Left ventricle myocardium superior (tissue), 1 donor: ENCODE data around the gene RSBN1. TPM values are rescaled to one million over a fixed set of nuclear protein-coding genes. Genes with fewer than 3 reads are reported as not detected.
"Not testable (repeated sequence)": the region's sequence is repeated elsewhere in the genome, so short reads cannot be mapped to it uniquely, and the experiment has no call there.

Experiments
- ATAC-seq: fragments of 200-7000 bp; cut with Tn5 transposase; one replicate; pipeline ENCODE4 v1.9.1; 2020; ENCODE audit warnings: mild to moderate bottlenecking, moderate library complexity
- DNase-seq: peaks from one replicate; pipeline ENCODE4 v3.0.0-alpha.2; 2020
- intact Hi-C: fragments of 100-400 bp; cut with micrococcal nuclease; formaldehyde crosslinking; loops from one replicate; pipeline ENCODE4 v1.11.0; 2022
- long read RNA-seq: library from polyadenylated mRNA; unstranded; transcript quantifications from one replicate; pipeline ENCODE4 v2.0.0, GENCODE V29; 2021
- total RNA-seq: library from RNA; stranded (reverse); fragmentation: NEBNext Ultra II Directional; extraction: Animal tissue kit (Norgen Biotek cat#: 25700); gene quantifications from one replicate; pipeline ENCODE4 v1.2.1, GENCODE V29; 2021
- donor health status: DM: no; HTN: yes; CAD: no; lungs with severe emphysema.

RSBN1 gene
- total RNA-seq = 11.6 TPM
- long read RNA-seq, full-length matches to known transcripts = 6 of 17 reads
- long read RNA-seq, partial matches to known transcripts = 9 of 17 reads
- long read RNA-seq, other reads (novel, unspliced or antisense) = 2 of 17 reads

GRCh38 chr1:113811888-113812660 lies at the start of gene RSBN1:
TSS of gene RSBN1 (minus strand) at chr1:113812476. CDS start at chr1:113812412, 64 bp downstream.
- intact Hi-C loops = loop anchor here (10.0 kb wide), 1 partner anchor 57 kb away; the partner anchor contains the start of gene PHTF1
- DNase-seq (peak; percentile 99), ATAC-seq (peak; percentile 97)

DNA sequence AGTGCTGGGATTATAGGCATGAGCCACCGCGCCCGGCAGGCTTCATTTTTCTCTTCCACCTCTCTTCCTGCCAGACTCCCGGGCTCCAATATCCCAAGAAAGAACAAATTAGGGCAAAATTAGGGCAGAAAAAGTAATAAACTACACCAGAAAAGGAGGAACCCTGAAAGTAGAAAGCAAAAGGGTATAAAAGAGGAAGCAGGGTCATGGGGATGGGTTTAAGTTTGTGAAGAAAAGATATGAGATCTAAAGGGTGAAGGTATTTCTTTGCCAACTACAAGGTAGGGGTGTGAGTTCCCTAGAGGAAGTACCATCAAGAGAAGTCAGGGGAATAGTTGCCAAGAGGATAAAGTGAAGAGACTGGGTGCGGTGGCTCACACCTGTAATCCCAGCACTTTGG lies 49.4 kb upstream of the RSBN1 start:
- DNase-seq (no peak), ATAC-seq (no peak)
- intact Hi-C loops = no loop called here

DNA sequence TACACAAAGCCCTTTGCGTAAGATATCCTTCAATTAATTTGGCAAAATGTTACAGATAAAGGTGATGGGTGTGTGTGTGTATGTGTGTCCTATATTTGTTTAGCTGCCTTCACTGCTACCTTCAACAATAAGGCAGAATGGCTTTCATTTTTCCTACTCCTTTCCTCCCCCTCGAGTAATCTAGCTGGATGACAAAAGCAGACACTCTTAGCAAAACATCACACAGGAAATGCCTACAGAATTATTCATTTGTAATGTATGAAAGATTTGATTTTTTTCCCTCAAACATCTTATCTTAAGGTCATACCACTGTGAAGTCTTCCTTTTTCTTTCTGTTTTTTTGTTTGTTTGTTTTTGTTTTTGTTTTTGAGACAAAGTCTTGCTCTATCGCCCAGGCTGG lies 48.6 kb upstream of the RSBN1 start:
- ATAC-seq = no peak

GRCh38 chr1:113859478-113860175 lies 47.4 kb upstream of the RSBN1 start:
- ATAC-seq (no peak), DNase-seq (no peak)
- intact Hi-C loops = no loop called here

More for the DNA sequence above, 48.6 kb upstream of the RSBN1 start:
- no peak for DNase-seq
- intact Hi-C loops = no loop called here

DNA sequence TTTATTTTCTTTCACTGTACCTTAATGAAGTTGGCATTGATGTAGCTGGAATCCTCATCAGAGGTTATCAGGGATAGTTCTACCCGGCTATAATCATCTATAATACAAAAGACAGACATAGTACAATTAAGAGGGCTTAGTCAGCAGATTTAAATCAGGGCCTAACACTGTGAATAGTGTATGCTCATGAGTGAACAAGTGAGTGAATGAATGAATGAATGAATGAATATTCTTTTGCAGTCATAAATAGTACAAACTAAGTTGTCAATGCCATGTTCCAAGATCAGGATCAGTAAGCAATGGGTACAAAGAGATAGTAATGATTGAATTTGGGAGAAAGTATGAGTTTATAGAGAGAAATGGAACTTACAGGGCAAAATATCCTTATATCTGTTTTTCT lies 46.7 kb upstream of the RSBN1 start:
- DNase-seq (no peak), ATAC-seq (no peak)
- intact Hi-C loops = no loop called here

GRCh38 chr1:113858418-113858817 lies 46.1 kb upstream of the RSBN1 start:
- ATAC-seq = no peak
- intact Hi-C loops = no loop called here

DNA sequence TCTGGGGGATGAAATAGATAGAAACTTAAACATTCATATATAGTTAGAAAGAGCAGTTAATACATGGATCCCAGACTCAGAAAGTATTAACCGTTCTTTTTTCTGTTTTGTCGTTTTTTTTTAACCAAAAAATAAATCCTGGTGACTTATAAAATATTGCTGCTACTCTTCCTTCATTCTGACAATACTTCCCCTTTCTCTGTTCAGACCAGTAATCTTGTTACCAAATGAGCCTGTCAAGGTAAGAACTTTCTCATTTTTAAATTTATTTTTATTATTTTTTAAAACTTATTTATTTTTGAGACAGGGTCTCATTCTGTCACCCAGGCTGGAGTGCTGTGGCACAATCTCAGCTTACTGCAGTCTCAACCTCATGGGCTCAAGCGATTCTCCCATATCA lies 45.5 kb upstream of the RSBN1 start:
- DNase-seq = no peak
- intact Hi-C loops = no loop called here
- ATAC-seq = no peak

More at GRCh38 chr1:113858418-113858817, 46.1 kb upstream of the RSBN1 start:
- no peak for DNase-seq

DNA sequence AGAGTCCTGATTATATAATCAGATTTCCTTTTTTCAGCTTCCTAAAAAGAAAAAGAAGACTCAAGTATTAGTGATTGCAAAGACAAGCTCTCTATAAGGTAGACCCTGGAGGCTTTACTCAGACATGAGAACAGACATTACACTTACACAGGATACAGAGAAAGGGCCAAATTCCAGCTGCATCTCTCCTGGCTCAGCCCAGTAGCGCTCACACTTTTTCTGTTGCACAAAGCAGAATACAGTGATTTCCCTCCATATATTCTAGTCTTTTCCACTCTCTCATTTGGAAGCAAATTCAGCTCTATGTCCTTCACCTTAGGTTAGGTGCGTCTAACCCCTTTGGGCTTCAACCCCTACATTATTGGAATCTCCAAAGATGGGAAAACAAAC lies 44.1 kb upstream of the RSBN1 start:
- ATAC-seq (no peak), DNase-seq (no peak)
- intact Hi-C loops = no loop called here

DNA sequence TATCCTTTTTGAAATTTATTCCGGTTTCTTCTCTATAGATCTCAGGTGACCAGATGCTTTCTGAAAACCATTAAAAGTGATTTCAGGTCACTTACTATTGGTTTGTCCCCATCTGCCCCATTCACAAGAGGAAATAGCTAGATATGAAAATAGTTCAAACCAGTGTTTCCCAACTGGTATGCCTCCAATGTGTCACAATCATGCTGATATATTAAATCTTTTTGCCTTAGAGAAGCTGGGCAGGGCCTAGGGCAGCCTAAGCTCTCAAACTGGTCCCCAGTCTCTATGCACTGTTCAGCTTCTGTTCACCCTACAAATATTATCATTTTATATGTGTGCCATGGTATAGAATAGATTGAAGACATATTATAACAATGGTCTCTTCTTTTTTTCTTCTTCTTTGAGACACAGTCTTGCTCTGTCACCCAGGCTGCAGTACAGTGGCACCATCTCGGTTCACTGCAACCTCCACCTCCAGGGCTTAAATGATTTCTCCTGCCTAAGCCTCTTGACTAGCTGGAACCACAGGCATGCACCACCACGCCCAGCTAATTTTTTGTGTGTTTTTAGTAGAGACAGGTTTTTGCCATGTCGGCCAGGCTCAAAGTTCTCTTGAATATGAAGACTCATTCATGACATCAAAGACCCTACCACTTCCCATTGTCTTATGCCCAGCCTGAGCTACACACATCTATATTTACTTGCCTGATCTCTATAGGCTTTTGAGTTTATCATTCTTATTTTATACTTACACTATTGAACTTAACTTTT lies 43.5 kb upstream of the RSBN1 start:
- intact Hi-C loops = no loop called here
- DNase-seq (no peak), ATAC-seq (no peak)

DNA sequence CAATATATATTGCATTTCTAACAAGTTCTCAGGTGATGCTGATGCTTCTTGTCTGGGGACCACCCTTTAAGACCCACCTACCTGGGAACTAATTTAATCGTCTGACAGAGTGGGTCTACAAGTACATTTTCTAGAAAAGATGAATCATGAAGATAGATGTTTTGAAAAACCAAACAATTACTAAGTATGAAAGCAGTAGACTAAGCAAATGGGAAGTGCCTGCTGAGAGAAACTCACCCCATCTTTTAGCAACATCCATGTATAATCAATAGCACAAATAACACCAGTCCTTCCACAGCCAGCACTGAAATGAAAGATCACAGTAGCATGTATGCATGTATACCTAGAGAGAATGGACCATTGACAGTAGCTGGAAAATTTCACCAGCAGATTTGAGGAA lies 42.0 kb upstream of the RSBN1 start:
- intact Hi-C loops = no loop called here
- no peak for DNase-seq
- no peak for ATAC-seq

DNA sequence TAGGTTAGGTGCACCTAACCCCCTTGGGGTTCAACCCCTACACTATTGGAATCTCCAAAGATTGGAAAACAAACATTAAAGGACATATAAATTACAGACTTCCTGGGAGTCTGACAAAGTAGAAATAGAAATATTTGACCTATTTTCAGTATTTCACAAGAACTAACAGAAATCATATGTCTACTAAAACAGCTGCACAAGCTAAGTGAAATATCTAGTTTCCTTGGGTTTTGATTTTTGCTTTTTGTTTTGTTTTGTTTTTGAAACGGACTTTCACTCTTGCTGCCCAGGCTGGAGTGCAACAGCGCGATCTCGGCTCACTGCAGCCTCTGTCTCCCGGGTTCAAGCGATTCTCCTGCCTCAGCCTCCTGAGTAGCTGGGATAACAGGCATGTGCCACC lies 40.4 kb upstream of the RSBN1 start:
- intact Hi-C loops, ATAC-seq, DNase-seq: not testable (repeated sequence)

DNA sequence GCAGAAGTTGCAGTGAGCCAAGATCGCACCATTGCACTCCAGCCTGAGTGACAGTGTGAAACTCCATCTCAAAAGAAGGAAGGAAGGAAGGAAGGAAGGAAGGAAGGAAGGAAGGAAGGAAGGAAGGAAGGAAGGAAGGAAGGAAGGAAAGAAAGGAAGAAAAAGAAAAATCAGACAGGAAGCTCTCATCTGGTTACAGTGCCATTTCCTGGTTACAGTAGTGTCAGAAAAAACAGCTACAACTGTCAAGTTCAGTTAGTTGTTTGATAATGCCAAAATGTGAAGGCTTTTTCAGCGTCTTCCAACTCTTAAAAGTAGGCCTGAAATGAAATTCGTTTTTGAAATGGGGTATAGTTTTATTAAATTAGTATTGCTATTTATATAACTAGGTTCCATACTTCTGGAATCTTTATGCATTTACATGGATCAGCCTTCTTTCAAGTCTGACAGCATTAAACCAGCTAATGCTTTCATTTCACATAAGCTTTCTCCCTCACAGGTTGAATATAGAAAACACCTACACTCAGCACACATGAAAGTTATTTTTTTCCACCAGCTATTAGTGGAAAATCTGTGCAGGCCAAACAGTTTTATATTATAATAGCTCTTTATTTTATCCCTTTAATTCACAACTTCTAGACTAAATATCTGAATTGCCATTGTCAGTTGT lies 38.0 kb upstream of the RSBN1 start:
- no peak for ATAC-seq
- intact Hi-C loops = no loop called here
- DNase-seq = no peak

DNA sequence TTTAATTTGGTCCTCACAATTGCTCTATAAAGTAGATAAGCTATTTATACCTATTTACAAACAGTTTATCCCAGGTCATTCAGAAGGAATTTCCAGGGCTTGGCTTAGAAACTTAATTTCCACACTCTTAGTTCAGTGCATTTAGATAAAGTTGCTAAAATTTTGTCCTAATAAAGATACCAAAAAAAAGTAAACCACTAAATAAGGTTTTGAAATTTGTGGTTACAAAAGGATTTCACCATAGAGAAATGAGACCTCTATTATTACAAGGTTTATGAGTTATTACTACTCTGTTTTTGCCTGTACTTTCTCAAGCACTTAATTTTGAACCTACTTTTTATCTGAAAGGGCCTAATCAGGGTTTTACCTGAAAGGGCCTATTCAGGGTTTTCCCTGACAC lies 36.8 kb upstream of the RSBN1 start:
- intact Hi-C loops = no loop called here
- ATAC-seq = no peak
- no peak for DNase-seq

DNA sequence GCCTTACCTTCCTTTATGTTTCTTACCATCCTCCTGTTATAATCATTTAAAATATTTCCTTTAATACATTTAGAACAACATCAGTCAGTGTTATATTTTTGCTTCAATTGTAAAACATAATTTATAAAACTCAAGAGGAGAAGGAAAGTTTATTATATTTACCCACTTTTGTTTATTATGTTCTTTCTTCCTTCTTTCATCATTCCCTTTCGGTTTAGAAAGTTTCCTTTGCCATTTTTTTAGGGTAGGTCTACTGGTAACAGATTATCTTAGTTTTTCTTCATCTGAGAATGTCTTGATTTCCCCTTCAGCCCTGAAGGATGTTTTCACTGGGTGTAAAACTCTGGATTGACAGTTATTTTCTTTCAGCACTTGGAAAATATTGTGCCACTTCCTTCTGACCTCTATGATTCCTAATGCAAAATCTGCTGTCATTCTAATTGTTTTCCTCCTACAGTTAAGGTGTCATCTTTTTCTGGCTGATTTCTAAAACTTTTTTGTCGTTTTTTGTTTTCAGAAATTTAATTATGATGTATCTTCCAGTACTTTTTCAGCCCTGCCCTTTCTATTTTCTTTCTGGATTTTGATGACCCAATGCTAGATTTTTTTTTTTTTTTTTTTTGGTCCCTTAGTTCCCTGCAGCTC lies 34.2 kb upstream of the RSBN1 start:
- intact Hi-C loops = no loop called here
- ATAC-seq = no peak
- no peak for DNase-seq

DNA sequence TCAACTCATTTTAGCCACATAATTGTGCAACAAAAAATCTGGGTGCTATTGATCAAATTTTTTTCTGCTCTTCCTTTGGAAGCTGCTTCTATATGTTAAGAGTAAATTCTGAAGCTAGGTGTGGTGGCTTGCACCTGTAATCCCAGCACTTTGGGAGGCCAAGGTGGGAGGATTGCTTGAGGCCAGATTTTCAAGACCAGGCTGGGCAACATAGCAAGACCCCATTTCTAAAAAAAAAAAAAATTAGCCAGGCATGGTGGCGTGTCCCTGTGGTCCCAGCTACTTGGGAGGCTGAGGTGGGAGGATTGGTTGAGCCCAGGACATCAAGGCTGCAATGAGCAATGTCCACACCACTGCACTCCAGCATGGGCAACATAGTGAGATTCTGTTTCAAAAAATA lies 24.3 kb upstream of the RSBN1 start:
- ATAC-seq (no peak), DNase-seq (no peak)
- intact Hi-C loops = loop anchor here (10.0 kb wide), 1 partner anchor 98 kb away; no protein-coding TSS in a partner anchor

DNA sequence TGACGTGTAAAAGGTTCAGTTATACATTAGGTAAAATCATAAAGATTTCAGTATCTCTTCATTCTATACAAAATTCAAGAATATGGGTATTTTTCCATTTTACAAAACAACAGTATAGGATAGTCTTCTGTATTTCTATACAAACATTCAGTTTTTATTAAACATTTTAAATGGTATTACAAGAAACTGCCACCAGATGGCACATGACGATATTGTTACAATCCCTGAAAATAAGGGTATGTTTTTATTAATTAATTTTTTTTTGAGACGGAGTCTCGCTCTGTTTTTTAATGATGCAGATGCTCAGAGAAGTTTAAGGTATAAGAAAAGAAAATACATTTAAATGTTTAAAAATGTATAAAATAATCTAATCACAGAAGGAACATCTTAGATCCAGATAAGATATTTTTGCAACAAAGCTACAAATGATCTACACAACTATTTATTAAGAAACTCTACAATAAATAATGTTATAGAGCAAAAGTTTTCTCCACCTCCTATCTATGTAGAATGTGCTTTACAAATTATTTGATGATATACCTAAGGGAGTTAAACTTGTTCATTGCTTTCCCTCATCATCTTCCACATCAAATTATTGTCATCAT lies 23.5 kb upstream of the RSBN1 start:
- no peak for DNase-seq
- no peak for ATAC-seq
- intact Hi-C loops = loop anchor here (10.0 kb wide), 1 partner anchor 99 kb away; no protein-coding TSS in a partner anchor

GRCh38 chr1:113834716-113835115 lies 22.4 kb upstream of the RSBN1 start:
- intact Hi-C loops = loop anchor here (10.0 kb wide), 1 partner anchor 100 kb away; no protein-coding TSS in a partner anchor
- no peak for ATAC-seq
- DNase-seq = no peak

- no peak for ATAC-seq
- DNase-seq = no peak
- intact Hi-C loops = loop anchor here (10.0 kb wide), 1 partner anchor 105 kb away; no protein-coding TSS in a partner anchor
These were observed 17.8 kb upstream of the RSBN1 start for GRCh38 chr1:113830039-113830438.
